Activated CD4-positive, alpha-beta T cell treated with anti-CD3 and anti-CD28 coated beads, Interleukin-2, Interleukin-6, amounts not matched to agents 100 ng/mL and 50 ng/mL, durations not matched to agents 16 hours and 8 hours (primary cell): ENCODE results near the gene CIROP.

Experiments used
- DNase-seq: peaks from one replicate; pipeline ENCODE4 v3.0.0-alpha.2; 2020

CIROP gene

DNA sequence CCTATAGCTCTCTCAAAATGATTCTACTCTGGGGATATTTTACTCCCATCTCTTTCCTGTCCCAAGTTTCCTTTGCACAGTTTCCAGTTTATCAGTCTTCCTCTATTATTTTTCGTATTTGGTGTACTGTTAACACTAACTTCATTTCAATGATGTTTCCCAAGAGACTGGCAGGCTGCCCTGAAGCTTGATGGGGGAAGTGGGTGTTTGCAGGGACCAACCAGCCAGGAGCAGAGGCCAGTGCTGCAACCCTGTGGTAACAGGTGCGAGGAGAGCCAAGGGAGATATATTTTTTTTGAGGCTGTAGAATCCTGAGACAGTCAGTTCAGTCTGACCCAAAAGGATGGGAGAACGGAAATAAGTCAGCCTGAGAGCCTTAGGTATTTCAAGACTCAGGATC is 26.1 kb upstream of the CIROP start:
- DNase-seq, result no peak

GRCh38 chr14:23129759-23130316 is 25.0 kb upstream of the CIROP start:
- DNase-seq, result no peak

GRCh38 chr14:23128969-23129758 is 24.4 kb upstream of the CIROP start:
- DNase-seq, result no peak

- DNase-seq, result no peak
These were observed 23.1 kb upstream of the CIROP start for GRCh38 chr14:23127861-23128260.

DNA sequence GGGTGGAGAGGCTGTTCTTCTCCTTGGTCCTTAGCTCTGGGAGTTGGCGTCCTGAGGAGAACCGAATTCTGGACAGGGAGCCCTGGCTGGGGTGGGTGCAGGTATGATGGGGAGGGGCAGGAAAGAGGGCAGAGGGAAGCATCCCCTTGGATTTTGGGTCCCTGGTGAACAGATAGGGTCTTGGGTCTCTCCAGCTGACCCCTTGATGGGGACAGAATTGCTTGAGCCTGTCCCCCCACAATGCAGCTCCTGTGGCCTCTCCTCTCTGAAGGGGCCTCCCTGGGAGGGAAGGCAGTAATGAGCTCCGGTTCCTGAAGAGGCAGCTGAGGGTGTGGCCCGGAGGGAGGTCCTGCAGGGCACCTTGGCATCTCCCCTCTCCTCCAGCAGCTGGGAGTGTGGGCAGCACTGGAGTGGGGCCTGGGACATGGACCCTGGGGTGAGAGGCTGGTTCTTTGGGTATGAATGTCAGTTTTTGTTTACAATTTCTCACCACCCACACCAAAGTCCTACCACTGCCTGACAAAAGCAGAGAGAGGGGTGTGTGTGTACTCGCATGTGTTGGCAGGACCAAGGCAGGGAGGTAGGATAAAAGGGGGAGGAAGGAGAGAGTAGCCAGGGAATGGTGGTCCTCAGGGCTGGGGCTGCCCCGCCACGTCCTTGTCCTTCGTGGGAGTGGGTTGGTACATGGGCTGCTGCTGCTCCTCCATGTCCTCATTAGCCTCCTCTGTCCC is 21.9 kb upstream of the CIROP start:
- no peak for DNase-seq

DNA sequence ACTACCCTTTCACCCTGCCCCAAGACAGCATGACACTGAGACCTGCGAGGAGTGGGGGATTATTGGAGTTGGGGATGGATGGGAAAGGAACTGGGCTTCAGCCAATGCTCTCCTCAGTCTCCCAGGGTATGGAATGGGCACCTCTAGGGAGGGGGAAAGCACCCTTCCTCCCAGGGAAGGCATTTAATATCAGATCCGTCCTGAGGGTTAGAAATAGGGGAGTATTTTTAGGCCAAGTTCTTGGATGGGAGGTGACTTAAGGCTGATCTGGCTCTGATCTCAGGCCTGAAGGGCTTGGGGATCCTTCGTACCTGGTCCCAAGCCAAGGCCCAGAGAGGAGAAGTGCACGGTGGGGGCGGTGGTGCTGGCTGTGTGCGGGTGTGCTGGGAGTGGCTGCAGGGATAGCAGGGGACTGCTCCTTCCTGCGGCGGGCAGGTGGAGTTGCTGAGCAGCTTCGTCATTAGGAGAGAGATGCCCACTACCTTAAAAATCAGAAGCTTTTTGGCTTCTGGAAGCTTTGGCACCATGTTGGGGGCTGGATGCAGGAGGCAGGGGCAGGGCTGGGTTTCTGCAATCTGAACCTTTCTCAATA is 21.2 kb upstream of the CIROP start:
- DNase-seq, result no peak

- DNase-seq, result no peak
These were observed 20.2 kb upstream of the CIROP start for GRCh38 chr14:23125011-23125410.

DNA sequence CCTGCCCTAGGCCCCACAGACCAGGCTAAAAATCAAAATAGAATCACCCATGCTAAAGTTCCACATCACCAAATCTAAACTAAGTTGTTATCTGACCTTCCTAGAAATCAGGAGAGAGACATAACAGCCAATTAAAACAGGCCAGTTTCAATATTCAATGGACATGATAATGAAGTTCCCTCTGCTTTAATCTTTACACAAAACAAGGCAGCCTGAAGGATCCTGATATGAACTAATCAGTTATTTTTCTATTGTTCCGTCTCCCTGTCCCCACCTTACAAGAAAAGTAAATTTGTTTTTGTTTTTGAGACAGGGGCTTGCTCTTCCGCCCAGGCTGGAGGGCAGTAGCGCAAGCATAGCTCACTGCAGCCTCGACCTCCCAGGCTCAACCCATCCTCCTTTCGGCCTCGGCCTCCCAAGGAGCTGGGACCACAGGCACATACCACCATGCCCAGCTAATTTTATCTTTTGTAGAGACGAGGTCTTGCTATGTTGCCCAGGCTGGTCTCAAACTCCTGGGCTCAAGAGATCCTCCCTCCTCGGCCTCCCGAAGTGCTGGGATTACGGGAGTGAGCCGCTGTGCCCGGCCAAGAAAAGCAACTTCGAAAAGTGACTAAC is 19.7 kb upstream of the CIROP start:
- no peak for DNase-seq

DNA sequence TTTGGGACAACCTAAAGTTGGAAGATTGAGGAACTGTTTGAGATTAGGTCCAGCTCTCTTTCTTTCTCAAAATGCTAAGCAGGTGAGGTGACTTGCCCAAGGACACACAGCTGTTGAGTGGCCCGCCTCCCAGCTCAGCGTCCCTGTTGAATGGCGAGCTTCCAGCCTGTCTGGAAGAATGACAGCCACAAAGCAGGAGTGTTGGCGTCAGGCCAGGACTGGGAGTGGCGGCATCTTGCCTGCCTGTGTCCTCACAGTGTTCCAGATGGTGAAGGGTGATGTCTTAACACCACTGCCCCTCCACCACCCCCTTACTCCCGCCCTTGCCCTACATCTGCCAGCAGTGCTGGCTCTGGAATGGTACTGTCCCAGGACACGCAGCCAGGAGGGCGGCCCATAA is 18.6 kb upstream of the CIROP start:
- no peak for DNase-seq

DNA sequence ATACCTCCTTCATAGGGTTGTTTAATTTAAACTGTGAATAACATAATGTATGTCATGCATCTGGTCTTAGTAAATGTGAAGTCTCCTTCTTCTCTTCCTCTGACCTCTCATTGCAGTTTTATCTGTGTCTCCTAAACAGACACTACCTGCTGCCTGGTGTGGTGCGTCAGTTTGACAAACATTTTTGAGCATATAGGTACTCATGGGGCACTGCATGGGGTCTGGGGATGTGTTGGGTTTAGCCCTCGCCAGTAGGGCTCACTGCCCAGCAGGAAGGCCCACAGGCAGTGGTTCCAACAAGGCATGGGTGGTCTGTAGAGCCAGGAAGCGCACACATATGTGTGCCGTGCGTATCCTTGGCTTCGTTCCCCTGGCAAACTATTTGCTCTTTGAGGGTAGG is 17.3 kb upstream of the CIROP start:
- DNase-seq, result no peak

- DNase-seq, result peak; percentile 33
These were observed 16.6 kb upstream of the CIROP start for GRCh38 chr14:23121361-23121771.

DNA sequence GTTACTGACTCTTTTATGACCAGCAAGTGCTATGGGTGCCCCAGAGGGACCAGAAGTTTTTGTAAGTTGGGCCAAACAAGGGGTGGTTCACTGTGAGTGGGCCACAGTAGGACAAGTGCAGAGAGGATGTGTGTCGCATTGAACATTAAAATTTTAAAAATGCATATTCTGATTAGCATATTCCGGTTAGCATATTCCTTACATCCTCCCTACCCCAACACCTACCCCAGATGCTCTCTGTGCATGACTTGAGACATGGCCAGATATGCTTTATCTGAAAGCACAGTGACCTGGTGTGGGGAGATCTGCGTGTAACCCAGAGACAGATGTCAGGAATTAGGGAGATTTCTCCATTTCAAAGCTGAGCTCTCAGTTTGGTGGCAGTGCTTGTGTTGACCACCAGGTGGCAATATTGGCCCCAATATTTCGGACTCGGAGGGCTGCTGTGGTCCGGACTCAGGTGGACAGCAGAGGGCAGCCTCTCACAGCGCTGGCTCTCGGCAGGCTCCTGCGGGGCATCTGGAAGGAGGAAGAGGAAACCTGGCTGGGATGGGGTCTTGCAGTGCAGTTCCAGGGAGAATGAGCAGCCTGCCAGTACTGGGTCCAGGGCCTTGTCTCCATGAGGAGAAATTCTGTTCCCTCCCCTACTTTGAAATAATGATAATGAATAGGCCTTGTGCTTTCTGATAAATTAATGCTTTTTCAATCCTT is 15.9 kb upstream of the CIROP start:
- peak; percentile 90 for DNase-seq

DNA sequence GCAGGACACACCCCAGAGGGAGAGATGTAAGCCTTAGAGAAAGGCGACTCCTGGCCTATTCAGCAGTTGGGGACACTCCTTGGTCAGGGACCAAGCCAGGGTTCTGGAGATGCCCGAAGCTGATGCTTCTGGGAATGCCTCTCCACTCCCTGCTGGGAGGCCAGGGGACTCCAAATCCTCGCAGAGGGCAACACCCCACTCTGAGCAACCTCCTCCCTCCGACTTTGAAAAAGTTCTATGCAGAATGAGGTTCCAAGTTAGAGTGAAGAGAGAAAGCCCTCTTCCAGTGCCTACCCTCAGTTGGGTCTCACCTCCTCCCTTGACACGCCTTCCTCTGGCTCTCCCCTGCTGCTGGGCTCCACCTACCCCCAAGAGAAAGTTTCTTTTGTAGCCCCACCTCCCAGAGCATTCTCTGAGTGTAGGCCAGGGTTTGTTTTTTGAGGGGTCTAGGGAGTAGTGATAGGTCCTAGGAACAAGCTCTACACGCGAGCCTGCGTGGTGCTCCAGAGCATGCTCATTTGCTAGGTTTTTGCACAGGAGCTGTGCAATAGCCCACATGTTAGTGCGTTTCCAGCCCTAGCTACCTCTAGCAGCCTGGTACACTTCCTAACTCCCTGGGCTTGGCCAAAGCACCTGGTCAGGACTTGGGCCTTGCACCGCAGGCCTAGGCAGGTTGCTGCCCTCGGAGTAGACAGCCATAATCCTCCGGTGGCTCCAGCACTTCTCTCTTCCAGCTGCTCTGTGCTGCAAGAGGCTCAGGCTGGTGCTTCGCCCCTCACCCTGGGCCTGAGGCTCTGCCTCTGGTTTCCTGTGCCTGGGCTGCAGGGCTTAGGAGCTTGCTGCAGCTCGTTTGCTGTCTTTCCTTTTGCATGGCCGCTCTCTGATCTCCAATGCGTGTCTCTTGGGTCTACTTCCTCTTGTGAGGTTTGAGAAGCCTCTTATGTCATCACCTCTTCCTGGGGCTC is 14.9 kb upstream of the CIROP start:
- DNase-seq, result peak; percentile 18

- no peak for DNase-seq
These were observed 13.9 kb upstream of the CIROP start, which contains the start of gene CEBPE for GRCh38 chr14:23118506-23119362. CEBPE (minus strand) TSS chr14:23119255; CDS start chr14:23119091, 164 bp downstream.

DNA sequence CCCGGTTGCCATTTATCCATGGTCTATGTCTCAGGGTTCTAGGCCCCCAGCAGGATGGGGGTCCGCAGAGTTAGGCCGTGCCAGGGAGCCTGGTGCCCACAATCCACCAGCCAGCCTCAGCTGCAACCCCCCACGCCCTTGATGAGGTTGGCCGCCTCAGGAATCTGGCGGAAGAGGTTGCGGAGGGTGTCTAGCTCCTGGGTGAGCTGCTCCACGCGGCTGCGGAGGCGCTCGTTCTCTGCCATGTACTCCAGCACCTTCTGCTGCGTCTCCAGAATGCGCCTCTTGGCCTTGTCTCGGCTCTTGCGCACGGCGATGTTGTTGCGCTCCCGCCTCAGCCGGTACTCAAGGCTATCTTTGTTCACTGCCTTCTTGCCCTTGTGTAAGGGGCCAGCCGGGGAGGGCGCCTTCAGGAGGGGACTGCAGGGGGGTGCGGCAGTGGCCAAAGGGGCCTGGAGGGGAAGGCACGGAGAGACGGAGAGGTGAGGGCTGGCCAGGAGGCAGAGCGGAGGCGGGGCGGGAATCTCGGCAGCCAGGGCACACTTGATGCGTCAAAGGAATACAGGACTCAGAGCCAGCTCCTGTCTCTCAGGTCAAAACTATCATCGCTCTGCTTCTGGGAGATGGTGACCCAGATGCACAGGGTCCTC is 12.7 kb upstream of the CIROP start:
- DNase-seq, result no peak

- no peak for DNase-seq
These were observed 11.1 kb upstream of the CIROP start for GRCh38 chr14:23115918-23116317.

GRCh38 chr14:23115039-23115731 is 10.4 kb upstream of the CIROP start:
- no peak for DNase-seq

DNA sequence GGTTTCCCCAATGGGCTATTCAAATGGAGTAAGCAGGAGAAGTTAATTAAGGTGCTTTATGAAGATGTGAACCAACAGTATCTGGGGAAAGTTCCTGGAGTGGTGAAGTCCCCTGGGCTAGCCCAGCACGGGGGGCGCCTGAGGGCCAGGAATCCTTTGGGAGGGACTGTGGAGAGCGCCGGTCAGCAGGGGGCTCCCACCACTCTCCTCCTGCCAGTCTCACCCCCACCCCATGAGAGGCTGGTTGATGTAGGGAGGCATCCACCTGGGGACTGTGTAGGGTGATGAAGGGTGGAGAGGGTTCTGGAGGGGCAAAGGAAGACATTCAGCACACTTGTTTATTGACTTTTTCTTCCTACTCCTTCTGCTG is 9.9 kb upstream of the CIROP start:
- DNase-seq, result no peak

- DNase-seq, result no peak
These were observed 9.3 kb upstream of the CIROP start for GRCh38 chr14:23114120-23114458.
